ENCODE data around the gene TPSB2. TPM values are rescaled to one million over a fixed set of nuclear protein-coding genes. Genes with fewer than 3 reads are reported as not detected.
"Not testable (repeated sequence)": the region's sequence is repeated elsewhere in the genome, so short reads cannot be mapped to it uniquely, and the experiment has no call there.

TPSB2 gene
- total RNA-seq, 4 donors from 2014 or later, result 4.1 to 108 (median 29.0) TPM

DNA sequence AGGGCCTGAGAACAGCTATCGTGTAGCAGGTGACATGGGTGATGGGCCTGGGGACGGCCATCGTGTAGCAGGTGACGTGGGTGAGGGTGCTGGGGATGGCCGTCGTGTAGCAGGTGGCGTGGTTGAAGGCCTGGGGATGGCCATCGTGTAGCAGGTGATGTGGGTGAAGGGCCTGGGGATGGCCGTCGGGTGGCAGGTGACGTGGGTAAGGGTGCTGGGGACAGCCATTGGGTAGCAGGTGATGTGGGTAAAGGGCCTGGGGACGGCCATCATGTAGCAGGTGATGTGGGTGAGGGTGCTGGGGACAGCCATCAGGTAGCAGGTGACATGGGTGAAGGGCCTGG, 41.4 kb upstream of the TPSB2 start:
- H3K27me3 ChIP-seq, result no peaks in the 10 kb centered on the region
- intact Hi-C loops (cut with DNase I; ENCODE audit: low total_unique reads), result no loop called here

DNA sequence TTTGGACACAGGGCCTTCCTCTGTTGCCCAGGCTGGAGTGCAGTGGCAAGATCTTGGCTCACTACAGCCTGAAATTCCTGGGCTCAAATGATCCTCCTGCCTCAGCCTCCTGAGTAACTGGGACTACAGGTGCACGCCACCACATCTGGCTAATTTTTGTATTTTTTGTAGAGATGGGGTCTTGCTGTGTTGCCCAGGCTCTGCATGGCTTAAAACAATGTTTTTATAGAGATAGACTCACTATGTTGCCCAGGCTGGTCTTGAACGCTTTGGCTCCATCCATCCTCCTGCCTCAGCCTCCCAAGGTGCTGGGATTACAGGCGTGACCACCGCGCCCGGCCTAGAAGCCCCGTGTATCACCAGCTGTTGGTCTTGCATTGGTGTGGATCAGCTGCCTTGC, 39.4 kb upstream of the TPSB2 start:
- H3K9me3 ChIP-seq; H3K27ac ChIP-seq; H3K4me3 ChIP-seq; H3K27me3 ChIP-seq; DNase-seq; intact Hi-C loops (cut with DNase I; ENCODE audit: low total_unique reads); H3K36me3 ChIP-seq; H3K4me1 ChIP-seq: not testable (repeated sequence)

More for the DNA sequence above, 41.4 kb upstream of the TPSB2 start:
- H3K4me3 ChIP-seq, result no peak overlapping the region
- H3K4me1 ChIP-seq, result peaks cover 0 to 6% of the 10 kb centered on the region in 2 donors
- no peak overlapping the region for H3K27ac ChIP-seq
- H3K36me3 ChIP-seq, result no peaks in the 10 kb centered on the region
- H3K9me3 ChIP-seq, result no peaks in the 10 kb centered on the region
- no peak for DNase-seq
- no peak for TF ChIP-seq POLR2A (IDR thresholded peaks at IDR 0.05)
- TF ChIP-seq, protein P1, sequence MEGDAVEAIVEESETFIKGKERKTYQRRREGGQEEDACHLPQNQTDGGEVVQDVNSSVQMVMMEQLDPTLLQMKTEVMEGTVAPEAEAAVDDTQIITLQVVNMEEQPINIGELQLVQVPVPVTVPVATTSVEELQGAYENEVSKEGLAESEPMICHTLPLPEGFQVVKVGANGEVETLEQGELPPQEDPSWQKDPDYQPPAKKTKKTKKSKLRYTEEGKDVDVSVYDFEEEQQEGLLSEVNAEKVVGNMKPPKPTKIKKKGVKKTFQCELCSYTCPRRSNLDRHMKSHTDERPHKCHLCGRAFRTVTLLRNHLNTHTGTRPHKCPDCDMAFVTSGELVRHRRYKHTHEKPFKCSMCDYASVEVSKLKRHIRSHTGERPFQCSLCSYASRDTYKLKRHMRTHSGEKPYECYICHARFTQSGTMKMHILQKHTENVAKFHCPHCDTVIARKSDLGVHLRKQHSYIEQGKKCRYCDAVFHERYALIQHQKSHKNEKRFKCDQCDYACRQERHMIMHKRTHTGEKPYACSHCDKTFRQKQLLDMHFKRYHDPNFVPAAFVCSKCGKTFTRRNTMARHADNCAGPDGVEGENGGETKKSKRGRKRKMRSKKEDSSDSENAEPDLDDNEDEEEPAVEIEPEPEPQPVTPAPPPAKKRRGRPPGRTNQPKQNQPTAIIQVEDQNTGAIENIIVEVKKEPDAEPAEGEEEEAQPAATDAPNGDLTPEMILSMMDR (IDR thresholded peaks at IDR 0.05), result no peak

DNA sequence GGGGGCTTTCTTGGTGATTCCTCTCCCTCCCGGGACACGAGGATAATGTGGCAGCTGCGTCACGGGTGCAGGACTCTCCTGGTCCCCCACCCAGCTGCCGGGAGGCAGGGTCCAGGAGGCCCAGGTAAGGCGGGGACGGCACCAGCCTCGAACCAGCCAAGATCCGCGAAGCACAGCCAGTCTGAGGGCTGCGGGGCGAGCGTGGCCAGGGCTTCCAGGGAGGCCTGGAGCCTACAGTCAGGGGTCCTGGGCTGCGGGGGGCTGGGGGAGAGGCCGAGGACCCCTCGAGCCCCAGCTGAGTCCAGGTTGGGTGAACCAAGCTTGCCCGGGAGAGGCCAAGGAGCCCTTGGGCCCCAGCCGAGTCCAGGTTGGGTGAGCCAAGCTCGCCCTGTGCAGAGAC, 35.8 kb upstream of the TPSB2 start:
- H3K4me1 ChIP-seq, result no peaks in the 10 kb centered on the region
- intact Hi-C loops (cut with DNase I; ENCODE audit: low total_unique reads), result no loop called here
- H3K36me3 ChIP-seq, result no peaks in the 10 kb centered on the region
- TF ChIP-seq, protein P1 (IDR thresholded peaks at IDR 0.05), result no peak
- TF ChIP-seq POLR2A (IDR thresholded peaks at IDR 0.05), result no peak
- H3K9me3 ChIP-seq, result no peaks in the 10 kb centered on the region
- H3K27me3 ChIP-seq, result peaks cover 0 to 12% of the 10 kb centered on the region in 2 donors
- no peak overlapping the region for H3K27ac ChIP-seq
- no peak overlapping the region for H3K4me3 ChIP-seq
- no peak for DNase-seq

DNA sequence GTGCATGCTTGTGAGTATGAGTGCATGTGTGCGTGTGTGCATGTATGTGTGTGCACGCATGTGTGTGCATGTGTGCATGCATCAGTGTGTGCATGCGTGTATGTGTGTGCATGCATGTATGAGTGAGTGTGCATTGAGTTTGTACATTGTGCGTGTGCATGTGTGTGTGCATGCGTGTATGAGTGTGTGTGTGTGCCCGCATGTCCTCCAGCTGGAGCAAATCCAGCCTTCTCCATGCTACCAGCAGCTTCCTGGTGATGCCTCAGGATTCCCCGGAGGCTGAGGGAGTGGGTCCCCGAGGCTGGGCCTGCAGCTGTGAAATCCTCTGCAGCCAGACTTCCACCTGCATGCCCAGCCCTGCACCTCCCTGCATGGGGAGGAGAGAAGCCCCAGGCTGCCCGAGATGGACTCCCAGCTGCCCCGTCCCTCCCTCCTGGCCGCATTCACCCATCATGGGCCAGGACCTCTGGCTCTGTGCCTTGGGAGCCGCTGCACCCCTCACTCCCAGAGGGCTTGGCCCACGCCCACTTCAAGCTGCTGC, 35.2 kb upstream of the TPSB2 start:
- Histone ChIP-seq H3K36me3 (no peaks in the 10 kb centered on the region), H3K27me3 (peaks cover 0 to 13% of the 10 kb centered on the region in 2 donors)
- TF ChIP-seq, protein P1 (IDR thresholded peaks at IDR 0.05), result no peak
- TF ChIP-seq POLR2A (IDR thresholded peaks at IDR 0.05), result no peak

DNA sequence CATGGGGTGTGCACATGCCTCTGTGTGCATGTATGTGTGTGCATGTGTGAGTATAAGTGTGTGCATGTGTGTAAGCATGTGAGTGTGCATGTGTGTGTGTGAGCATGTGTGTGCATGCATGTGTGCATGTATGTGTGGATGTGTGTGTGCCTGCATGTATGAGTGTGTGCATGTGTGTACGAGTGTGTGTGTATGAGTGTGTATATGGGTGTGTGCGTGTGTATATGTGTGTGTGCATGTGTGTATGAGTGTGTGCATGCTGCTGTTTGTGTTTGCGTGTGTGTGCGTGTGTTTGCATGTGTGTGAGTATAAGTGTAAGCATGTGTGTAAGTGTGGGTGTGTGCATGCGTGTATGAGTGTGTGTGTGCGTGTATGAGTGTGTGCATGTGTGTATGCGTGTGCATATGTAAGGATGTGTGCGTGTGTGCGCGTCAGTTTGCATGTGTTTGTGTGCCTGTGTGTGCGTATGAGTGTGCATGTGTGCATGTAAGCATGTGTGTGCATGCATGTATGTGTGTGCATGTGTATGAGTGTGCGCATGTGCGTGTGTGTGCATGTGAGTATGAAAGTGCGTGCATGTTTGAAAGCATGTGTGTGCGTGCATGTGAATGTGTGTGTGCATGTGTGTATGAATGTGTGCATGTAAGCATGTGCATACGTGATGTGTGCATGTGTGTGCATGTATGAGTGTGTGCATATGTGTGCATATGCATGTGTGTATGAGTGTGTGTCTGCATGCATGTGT, 34.5 kb upstream of the TPSB2 start:
- TF ChIP-seq, protein P1 (IDR thresholded peaks at IDR 0.05), result no peak
- no peak for TF ChIP-seq POLR2A (IDR thresholded peaks at IDR 0.05)
- Histone ChIP-seq H3K27me3 (peaks cover 0 to 13% of the 10 kb centered on the region in 2 donors), H3K36me3 (no peaks in the 10 kb centered on the region), H3K4me1 (no peaks in the 10 kb centered on the region), H3K4me3 (no peak overlapping the region), H3K9me3 (no peaks in the 10 kb centered on the region), H3K27ac (no peak overlapping the region)
- intact Hi-C loops (cut with DNase I; ENCODE audit: low total_unique reads), result no loop called here
- DNase-seq, result no peak

More for the DNA sequence above, 35.2 kb upstream of the TPSB2 start:
- Histone ChIP-seq H3K4me3 (no peak overlapping the region), H3K27ac (no peak overlapping the region), H3K9me3 (no peaks in the 10 kb centered on the region), H3K4me1 (no peaks in the 10 kb centered on the region)
- intact Hi-C loops (cut with DNase I; ENCODE audit: low total_unique reads), result no loop called here
- DNase-seq, result no peak
